K562 treated with DMSO at 1 percent for 48 hours (cell line): ENCODE measurements around the gene DHRS12. TPM values are rescaled to one million over a fixed set of nuclear protein-coding genes. Genes with fewer than 3 reads are reported as not detected.

Source experiments
- total RNA-seq: library from RNA; unstranded; fragments of 300-600 nt; gene quantifications from 2 replicates; pipeline ENCODE4 v1.2.3, GENCODE V29; 2022; ENCODE audit warnings: low replicate concordance; ENCODE audit errors: extremely low read depth

Gene DHRS12
- not detected in 2 replicates for total RNA-seq

DNA sequence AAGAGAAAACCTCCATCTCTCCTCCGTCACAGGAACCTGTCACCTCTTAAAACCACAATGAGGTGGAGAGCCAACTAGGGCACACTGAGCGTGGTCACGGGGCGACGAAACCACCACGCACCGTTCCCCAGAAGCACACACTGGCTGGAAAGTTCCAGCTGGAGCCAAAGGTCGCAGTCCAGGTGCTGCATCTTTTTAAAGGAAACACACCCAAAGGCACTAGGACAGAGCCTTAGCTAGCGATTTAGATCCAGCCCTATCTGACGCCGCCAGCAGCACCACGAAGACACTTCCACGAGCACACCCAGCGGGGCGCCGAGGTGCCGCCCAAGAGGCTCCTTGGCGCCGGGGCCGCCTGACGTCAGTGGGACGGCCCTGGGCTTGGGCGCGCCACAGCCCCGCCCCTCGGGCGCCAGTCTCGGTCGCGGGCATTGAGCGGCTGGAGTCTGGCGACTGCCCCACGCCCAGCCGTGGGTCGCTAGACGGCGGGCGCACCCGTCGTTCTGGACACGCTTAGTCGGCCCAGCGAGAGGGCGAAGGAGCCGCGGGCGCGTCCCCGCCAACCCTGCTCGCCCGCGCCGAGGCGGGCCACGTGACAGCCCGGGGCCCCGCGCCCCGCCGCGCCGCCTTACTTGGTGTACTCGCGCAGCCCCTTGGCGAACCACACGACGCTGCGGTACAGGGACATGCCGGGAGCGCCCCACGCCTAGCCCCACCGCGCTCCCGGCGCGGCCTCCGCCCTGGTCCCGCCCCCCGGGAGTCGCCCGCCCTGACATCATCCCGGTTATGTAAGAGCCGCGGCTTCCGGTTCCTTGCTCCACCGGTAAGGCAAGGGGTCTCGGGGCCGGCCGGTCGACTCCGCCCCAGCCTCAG lies at the start of gene DHRS12:
Gene DHRS12, minus strand, starts transcription at position 742 of the 873 bp plus-strand sequence. CDS start 4,504 bp downstream, outside the sequence.

GRCh38 chr13:51844862-51845573 lies 41.1 kb upstream of the DHRS12 start, which contains the start of gene TMEM272:
Gene TMEM272 (minus strand): TSS chr13:51845177. CDS start chr13:51838530, 6,647 bp downstream.

Other genes with a start within 250 kb of the DHRS12 start
- not detected in 2 replicates for gene WDFY2, start 219.7 kb downstream of the DHRS12 start, total RNA-seq
- gene TMEM272, start 41.0 kb upstream of the DHRS12 start, total RNA-seq = not detected in 2 replicates
- gene CCDC70, start 57.8 kb upstream of the DHRS12 start, total RNA-seq = not detected in 2 replicates
- gene ATP7B, start 207.3 kb upstream of the DHRS12 start, total RNA-seq = not detected in 2 replicates
- gene ALG11, start 208.2 kb upstream of the DHRS12 start, total RNA-seq = not detected in 2 replicates
- gene UTP14C, start 220.5 kb upstream of the DHRS12 start, total RNA-seq = not detected in 2 replicates